Fibroblast of the aortic adventitia (primary cell): ENCODE measurements around the gene GLYATL3. TPM values are rescaled to one million over a fixed set of nuclear protein-coding genes. Genes with fewer than 3 reads are reported as not detected.

Source experiments
- DNase-seq: peaks from one replicate; pipeline ENCODE4 v3.0.0-alpha.2; 2010; ENCODE audit warnings: low read depth
- H3K4me3 ChIP-seq: 2 replicates; pipeline ENCODE4 v1.5.1; 2011; ENCODE audit warnings: low read depth, mild to moderate bottlenecking, control low read depth, low read length, moderate library complexity
- total RNA-seq: library from RNA; depleted of rRNA; stranded (reverse); fragments of >200 nt; gene quantifications from 2 replicates; pipeline ENCODE4 v1.2.3, GENCODE V29; 2012; ENCODE audit warnings: low replicate concordance
- TF ChIP-seq, protein P1 (sequence below): IDR thresholded peaks from 2 replicates; pipeline ENCODE4 v1.5.1; 2011; ENCODE audit warnings: mild to moderate bottlenecking, low read length, control low read depth, inconsistent platforms; ENCODE audit not compliant: insufficient read depth

GLYATL3 gene
- total RNA-seq, 1 donor, result not detected

DNA sequence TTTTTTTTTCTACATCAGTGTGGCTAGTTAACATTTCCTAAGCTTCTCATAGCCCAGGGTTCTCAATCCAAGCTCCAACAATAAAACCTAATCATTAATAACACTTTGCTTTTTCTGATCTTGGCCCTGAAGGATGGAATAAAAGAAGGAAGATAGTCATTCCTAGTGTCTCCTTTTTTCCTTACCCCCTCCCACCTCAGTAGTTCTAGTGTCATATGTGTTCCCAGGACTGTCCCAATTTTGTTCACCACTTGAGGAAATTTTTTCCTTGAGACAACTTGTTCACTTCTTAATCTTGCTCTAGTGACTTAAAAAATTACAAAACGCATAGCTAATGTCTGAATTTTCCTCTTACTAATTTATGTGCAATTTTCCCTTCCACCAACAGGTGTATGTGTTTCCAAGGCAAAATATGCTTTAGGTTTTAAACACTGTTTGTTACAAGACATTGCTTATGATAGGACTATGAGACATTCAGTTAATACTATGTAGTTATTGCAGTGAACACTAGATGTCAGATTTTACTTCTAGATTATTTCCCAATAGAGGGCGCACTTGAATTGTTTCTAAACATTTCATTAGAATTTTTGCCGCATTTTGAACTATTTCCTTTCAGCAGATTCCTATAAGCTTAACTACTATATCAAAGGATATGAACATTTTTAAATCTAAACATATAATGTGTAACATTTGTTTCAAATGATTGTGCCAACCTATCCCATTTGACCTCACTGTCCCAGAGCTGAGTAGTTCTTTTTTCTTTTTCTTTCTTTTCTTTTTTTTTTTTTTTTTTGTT lies 32.2 kb downstream of the GLYATL3 start:
- H3K4me3 ChIP-seq, result no peak overlapping the region
- TF ChIP-seq, protein P1, sequence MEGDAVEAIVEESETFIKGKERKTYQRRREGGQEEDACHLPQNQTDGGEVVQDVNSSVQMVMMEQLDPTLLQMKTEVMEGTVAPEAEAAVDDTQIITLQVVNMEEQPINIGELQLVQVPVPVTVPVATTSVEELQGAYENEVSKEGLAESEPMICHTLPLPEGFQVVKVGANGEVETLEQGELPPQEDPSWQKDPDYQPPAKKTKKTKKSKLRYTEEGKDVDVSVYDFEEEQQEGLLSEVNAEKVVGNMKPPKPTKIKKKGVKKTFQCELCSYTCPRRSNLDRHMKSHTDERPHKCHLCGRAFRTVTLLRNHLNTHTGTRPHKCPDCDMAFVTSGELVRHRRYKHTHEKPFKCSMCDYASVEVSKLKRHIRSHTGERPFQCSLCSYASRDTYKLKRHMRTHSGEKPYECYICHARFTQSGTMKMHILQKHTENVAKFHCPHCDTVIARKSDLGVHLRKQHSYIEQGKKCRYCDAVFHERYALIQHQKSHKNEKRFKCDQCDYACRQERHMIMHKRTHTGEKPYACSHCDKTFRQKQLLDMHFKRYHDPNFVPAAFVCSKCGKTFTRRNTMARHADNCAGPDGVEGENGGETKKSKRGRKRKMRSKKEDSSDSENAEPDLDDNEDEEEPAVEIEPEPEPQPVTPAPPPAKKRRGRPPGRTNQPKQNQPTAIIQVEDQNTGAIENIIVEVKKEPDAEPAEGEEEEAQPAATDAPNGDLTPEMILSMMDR, result peak; percentile 75
- DNase-seq, result peak; percentile 78

DNA sequence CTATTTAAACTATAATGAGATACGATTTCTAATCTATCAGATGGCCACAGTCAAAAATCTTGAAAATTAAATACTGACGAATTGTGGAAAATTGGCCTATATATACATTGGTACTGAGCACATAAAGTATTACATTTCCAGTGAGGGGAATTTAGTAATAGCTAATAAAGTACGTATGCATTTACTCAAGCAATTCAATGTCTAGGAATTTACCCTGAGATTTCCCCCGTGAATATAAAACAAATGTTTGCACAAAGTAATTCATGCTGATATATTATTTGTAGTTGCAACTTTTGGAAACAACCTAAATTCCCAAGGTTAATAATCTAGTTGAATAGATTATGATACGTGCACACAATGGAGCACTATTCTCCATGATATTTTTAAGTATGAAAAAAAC lies 36.1 kb downstream of the GLYATL3 start:
- DNase-seq, result no peak
- no peak overlapping the region for H3K4me3 ChIP-seq
- TF ChIP-seq, protein P1, result no peak

DNA sequence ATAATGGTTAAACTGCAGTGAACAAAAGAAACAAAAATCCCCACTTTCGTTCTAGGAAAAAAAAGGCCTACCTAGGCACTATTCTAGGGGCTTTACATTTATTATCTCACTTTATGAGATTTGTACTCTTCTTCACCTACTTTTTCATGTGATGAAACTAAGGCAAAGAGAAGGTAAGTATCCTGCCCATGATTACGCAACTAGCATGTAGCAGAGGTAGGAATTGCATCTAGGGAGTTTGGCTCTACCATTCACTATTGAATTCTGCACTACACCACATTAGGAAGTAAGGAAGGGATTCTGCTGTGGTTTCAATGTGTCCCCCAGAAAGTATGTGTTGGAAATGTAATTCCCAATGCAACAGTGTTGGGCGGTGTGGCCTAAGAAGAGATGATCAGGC lies 39.4 kb downstream of the GLYATL3 start:
- TF ChIP-seq, protein P1, result no peak
- DNase-seq, result no peak
- H3K4me3 ChIP-seq, result no peak overlapping the region

DNA sequence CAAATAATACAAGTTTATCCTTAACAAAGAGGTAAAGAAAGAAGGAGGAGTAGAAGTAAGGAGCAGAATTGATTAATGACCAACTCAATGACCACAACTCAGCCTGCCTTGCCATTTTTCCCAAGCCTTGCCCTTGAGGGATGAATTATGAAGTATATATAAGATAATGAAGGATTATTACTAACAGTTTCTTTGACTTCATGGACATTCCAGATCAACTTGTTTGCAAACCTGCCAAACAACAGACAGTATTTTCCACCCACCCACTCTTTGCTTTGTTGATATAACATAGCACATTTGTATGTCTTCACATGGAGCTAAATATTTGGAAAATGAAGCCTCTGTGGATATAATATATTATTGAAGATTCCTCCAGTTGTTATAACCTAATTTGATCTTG lies 40.9 kb downstream of the GLYATL3 start:
- TF ChIP-seq, protein P1, result no peak
- no peak overlapping the region for H3K4me3 ChIP-seq
- peak; percentile 28 for DNase-seq

DNA sequence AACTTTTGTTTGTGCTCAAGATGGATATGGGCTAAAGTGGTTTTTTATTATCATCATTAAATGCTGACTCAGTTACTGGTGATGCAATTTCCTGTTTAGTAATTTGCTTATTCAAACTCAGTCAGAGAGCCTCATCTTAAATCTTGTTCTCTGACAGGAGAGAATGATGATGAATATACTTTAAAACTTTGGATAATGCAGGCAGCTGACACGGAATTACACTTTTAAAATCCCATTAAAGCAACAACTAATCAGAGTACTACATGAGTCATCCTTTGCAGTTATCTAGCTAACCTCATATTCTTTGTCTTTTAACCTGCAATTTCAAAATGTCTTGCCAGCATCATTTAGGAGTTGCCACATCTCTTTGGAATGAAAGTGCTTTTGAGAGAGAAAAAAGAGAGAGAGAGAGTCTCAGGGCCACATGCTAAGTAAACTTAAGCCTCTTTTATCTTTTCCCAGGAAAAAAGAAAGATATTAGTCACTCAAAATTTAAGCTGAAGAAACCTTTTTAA lies 41.5 kb downstream of the GLYATL3 start:
- H3K4me3 ChIP-seq, result no peak overlapping the region
- TF ChIP-seq, protein P1, result no peak
- DNase-seq, result peak; percentile 94

DNA sequence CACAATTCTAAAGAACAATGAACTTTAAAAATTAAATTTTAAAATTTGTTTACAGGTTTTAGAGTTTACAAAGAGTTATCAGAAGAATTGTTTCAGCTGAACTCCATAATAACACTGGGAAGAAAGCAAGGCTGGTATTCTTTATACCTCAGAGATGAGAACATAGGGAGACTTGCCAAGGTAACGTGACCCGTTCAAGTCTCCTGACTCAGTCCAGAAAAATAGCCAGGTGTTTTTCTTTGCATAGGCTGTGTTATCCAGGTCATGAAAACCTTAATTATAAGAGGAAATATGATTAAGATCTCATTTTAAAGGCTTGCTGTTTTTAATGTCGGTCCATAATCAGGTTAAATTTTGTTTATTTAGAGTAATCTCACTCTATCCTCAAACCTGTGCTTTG lies 42.2 kb downstream of the GLYATL3 start:
- DNase-seq, result peak; percentile 15
- TF ChIP-seq, protein P1, result no peak
- no peak overlapping the region for H3K4me3 ChIP-seq
